ENCODE measurements around the gene VDAC1.
"Not testable (repeated sequence)": the region's sequence is repeated elsewhere in the genome, so short reads cannot be mapped to it uniquely, and the experiment has no call there.

VDAC1 gene

GRCh38 chr5:133943475-133943817, 61.3 kb downstream of the VDAC1 start:
- Histone ChIP-seq H3K9ac (ENCODE audit: low read depth, low read length) (no peak overlapping the region), H3K4me3 (ENCODE audit: low read length) (no peak overlapping the region), H3K4me1 (ENCODE audit: control insufficient read depth, insufficient read depth, low read length) (no peaks in the 10 kb centered on the region), H3K27me3 (ENCODE audit: control insufficient read depth, insufficient read depth, low read length) (no peaks in the 10 kb centered on the region), H3K4me2 (ENCODE audit: low read length) (no peak overlapping the region), H3K9me3 (replicated peaks; ENCODE audit: low read length) (no peaks in the 10 kb centered on the region), H3K36me3 (ENCODE audit: insufficient read depth, low read length) (no peaks in the 10 kb centered on the region)

DNA sequence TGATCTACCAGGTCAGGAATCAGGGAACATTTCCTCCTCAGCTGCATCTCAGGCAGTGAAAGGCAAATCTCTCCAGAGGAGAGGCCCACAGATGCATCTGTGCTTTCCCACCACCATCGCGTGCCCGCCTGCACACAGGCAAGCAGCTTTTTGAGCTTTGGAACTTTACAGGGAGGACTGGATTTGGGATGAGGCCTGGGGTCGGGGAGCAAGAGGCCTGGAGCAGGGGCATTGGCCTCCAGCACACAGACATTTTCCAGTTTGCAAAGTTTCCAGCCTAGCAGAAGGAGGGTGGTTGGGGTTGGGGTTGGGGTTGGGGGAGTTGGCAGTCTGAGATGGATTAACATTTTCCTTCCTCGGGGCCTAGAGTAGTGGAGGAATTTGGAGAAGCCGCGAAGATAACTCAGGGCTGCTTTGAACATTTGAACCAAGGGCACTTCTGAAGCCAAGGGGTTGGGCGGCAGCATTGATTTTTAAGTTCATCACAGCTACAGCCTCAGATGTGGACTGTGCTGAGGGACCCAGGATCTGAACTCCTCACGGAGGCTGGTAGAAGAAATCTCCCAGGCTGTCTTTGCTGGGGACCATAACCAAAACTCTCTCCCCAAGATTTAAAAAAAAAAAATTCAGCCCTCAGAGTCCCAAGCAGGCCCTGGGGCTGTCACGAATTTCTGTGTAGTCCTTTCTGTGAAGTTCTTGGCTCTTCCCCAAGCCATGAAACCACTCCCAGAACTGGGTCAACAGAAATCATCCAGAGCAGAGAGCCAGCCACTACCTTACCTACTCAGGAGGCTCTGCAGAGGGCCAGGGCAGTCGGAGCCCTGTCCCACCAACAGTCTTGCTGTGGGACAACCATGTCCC, 61.9 kb downstream of the VDAC1 start:
- Histone ChIP-seq H3K9ac (ENCODE audit: low read depth, low read length) (no peak overlapping the region), H3K4me1 (ENCODE audit: control insufficient read depth, insufficient read depth, low read length) (no peaks in the 10 kb centered on the region), H3K27me3 (ENCODE audit: control insufficient read depth, insufficient read depth, low read length) (no peaks in the 10 kb centered on the region), H3K4me2 (ENCODE audit: low read length) (no peak overlapping the region), H3K36me3 (ENCODE audit: insufficient read depth, low read length) (no peaks in the 10 kb centered on the region), H3K4me3 (ENCODE audit: low read length) (no peak overlapping the region), H3K9me3 (replicated peaks; ENCODE audit: low read length) (no peaks in the 10 kb centered on the region)

DNA sequence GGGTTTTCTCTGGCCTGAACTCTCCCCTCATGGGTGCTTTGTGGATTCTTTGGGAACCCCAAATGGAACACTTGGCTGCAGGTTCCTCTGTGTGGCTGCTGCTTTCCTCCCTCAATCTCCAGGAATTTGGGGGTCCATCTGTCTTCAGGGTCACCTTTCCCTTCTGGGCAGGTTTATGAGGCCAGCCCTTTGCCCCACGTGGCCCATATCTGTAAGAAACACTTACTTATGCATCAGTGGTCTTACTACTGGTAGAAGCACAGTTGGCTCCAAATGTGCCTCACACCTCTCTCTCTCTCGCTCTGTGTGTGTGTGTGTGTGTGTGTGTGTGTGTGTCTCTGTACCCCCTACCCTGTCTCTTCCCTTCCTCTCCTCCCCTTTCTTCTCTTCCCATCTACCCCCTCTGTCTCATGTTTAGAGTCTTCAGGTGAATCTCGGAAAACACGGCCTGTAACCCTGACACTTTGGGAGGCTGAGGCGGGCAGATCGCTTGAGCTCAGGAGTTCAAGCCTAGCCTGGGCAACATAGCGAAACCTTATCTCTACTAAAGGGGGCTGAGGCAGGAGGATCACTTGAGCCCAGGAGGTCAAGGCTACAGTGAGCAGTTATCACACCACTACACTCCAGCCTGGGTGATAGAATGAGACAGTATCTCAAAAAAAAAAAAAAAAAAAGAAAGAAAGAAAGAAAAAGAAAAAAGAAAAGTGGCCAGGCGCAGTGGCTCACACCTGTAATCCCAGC, 63.1 kb downstream of the VDAC1 start:
- Histone ChIP-seq H3K4me2 (ENCODE audit: low read length) (no peak overlapping the region), H3K27me3 (ENCODE audit: control insufficient read depth, insufficient read depth, low read length) (no peaks in the 10 kb centered on the region), H3K4me1 (ENCODE audit: control insufficient read depth, insufficient read depth, low read length) (no peaks in the 10 kb centered on the region), H3K9me3 (replicated peaks; ENCODE audit: low read length) (no peaks in the 10 kb centered on the region), H3K4me3 (ENCODE audit: low read length) (no peak overlapping the region), H3K36me3 (ENCODE audit: insufficient read depth, low read length) (no peaks in the 10 kb centered on the region), H3K9ac (ENCODE audit: low read depth, low read length) (no peak overlapping the region)

DNA sequence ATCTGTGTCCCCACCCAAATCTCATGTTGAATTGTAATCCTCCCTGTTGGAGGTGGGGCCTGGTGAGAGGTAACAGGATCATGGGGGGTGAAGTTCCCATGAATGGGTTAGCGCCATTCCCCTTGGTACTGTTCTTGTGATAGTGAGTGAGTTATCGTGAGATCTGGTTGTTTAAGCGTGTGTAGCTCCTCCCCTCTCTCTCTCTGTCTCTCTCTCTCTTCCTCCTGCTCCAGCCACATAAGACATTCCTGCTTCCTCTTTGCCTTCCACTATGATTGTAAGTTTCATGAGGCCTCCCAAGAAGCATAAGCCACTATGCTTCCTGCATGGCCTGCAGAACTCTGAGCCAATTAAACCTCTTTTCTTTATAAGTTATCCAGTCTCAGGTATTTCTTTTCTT, 65.1 kb downstream of the VDAC1 start:
- Histone ChIP-seq H3K4me3 (ENCODE audit: low read length) (no peak overlapping the region), H3K27me3 (ENCODE audit: control insufficient read depth, insufficient read depth, low read length) (no peaks in the 10 kb centered on the region), H3K36me3 (ENCODE audit: insufficient read depth, low read length) (no peaks in the 10 kb centered on the region), H3K9me3 (replicated peaks; ENCODE audit: low read length) (no peaks in the 10 kb centered on the region), H3K4me2 (ENCODE audit: low read length) (no peak overlapping the region), H3K4me1 (ENCODE audit: control insufficient read depth, insufficient read depth, low read length) (no peaks in the 10 kb centered on the region), H3K9ac (ENCODE audit: low read depth, low read length) (no peak overlapping the region)

DNA sequence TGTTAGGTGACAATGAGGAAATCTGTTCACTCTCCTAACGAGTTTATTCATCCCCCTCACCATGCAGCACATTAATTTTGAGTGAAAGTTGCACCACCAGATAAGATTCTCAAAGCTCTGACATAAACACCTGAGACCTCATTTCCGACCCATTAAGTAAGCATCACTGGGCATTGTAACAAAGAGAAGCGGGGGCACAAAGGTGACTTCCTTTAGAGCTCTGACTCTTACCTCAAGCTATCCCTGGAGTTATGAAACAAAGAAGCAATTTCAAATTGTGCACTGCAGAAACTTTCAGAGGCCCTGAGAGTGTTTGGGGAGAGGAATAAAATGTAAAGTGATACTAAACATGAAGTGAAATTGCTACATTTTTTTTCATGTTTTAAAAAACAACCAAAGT, 65.8 kb downstream of the VDAC1 start:
- no peak overlapping the region for H3K9ac ChIP-seq (ENCODE audit: low read depth, low read length)
- H3K4me1 ChIP-seq (ENCODE audit: control insufficient read depth, insufficient read depth, low read length) = no peaks in the 10 kb centered on the region
- no peaks in the 10 kb centered on the region for H3K9me3 ChIP-seq (replicated peaks; ENCODE audit: low read length)
- no peaks in the 10 kb centered on the region for H3K27me3 ChIP-seq (ENCODE audit: control insufficient read depth, insufficient read depth, low read length)
- no peak overlapping the region for H3K4me3 ChIP-seq (ENCODE audit: low read length)
- H3K36me3 ChIP-seq (ENCODE audit: insufficient read depth, low read length) = no peaks in the 10 kb centered on the region
- no peak overlapping the region for H3K4me2 ChIP-seq (ENCODE audit: low read length)

DNA sequence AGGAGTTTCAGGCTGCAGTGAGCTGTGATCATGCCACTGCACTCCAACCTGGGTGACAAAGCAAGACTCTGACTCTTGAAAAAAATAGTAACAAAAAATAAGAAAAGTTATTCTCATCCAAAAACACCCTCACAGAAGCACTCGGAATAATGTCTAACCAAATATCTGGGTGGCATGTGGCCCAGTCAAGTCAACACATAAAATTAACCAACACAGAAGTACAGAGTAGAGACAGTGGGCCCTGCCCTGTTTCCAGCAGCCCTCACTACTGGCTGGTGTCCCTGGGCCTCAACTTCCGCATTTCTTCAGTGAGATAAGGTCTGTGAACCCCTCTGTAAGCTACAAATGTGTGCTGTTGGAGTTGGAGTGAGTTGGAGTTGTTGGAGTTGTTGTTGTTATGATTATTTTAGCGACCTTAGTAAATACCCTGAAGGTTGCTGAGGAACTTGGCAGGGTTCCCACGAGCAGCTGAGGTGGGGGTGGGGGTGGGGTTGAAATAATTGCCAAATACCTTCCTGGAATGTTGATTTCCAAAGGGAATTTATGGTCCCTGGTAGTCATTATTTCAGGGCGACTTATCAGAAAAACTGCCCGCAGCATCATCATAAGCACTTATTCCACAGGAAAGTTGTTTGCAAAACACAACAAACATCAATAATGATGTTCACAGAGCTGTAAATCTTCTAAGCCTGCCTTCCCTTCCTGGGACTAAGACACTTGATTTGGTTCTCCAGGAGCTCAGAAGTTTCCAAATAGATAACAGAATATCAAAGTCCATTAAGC, 66.5 kb downstream of the VDAC1 start:
- H3K36me3 ChIP-seq (ENCODE audit: insufficient read depth, low read length) = no peaks in the 10 kb centered on the region
- no peak overlapping the region for H3K4me3 ChIP-seq (ENCODE audit: low read length)
- no peak overlapping the region for H3K9ac ChIP-seq (ENCODE audit: low read depth, low read length)
- H3K9me3 ChIP-seq (replicated peaks; ENCODE audit: low read length) = no peaks in the 10 kb centered on the region
- H3K4me1 ChIP-seq (ENCODE audit: control insufficient read depth, insufficient read depth, low read length) = no peaks in the 10 kb centered on the region
- no peak overlapping the region for H3K4me2 ChIP-seq (ENCODE audit: low read length)
- H3K27me3 ChIP-seq (ENCODE audit: control insufficient read depth, insufficient read depth, low read length) = no peaks in the 10 kb centered on the region

DNA sequence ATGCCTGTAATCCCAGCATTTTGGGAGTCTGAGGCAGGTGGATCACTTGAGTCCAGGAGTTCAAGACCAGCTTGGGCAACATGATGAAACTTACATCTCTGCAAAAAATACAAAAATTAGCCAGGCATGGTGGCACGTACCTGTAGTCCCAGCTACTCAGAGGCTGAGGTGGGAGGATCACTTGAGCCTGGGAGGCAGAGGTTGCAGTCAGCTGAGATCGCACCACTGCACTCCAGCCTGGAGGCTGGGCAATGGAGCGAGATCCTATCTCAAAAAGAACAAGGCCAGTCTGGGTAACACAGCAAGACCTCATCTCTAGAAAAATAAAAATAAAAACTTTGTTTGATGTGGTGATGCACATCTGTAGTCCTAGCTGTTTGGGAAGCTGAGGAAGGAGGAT, 67.1 kb downstream of the VDAC1 start:
- not testable (repeated sequence) for H3K4me1 ChIP-seq (ENCODE audit: control insufficient read depth, insufficient read depth, low read length); H3K36me3 ChIP-seq (ENCODE audit: insufficient read depth, low read length); H3K4me3 ChIP-seq (ENCODE audit: low read length); H3K4me2 ChIP-seq (ENCODE audit: low read length); H3K9ac ChIP-seq (ENCODE audit: low read depth, low read length); H3K9me3 ChIP-seq (replicated peaks; ENCODE audit: low read length); H3K27me3 ChIP-seq (ENCODE audit: control insufficient read depth, insufficient read depth, low read length)

DNA sequence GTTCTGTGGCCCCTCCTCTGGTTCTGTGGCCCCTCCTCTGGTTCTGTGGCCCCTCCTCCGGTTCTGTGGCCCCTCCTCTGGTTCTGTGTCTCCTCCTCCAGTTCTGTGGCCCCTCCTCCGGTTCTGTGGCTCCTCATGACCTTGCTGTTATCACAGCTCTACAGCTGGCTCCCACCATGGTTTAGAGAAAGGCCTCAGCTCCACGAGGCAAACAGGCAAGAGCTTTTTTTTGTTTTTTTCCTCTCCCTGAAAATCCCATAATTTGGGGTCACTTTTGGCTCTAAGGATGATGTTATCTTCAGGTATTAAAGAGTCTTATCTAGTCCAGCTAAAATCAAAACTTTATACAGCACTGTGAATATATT, 68.1 kb downstream of the VDAC1 start:
- H3K27me3 ChIP-seq (ENCODE audit: control insufficient read depth, insufficient read depth, low read length) = peaks cover 4% of the 10 kb centered on the region
- no peak overlapping the region for H3K4me3 ChIP-seq (ENCODE audit: low read length)
- no peak overlapping the region for H3K4me2 ChIP-seq (ENCODE audit: low read length)
- H3K36me3 ChIP-seq (ENCODE audit: insufficient read depth, low read length) = no peaks in the 10 kb centered on the region
- H3K9me3 ChIP-seq (replicated peaks; ENCODE audit: low read length) = no peaks in the 10 kb centered on the region
- H3K9ac ChIP-seq (ENCODE audit: low read depth, low read length) = no peak overlapping the region
- no peaks in the 10 kb centered on the region for H3K4me1 ChIP-seq (ENCODE audit: control insufficient read depth, insufficient read depth, low read length)

DNA sequence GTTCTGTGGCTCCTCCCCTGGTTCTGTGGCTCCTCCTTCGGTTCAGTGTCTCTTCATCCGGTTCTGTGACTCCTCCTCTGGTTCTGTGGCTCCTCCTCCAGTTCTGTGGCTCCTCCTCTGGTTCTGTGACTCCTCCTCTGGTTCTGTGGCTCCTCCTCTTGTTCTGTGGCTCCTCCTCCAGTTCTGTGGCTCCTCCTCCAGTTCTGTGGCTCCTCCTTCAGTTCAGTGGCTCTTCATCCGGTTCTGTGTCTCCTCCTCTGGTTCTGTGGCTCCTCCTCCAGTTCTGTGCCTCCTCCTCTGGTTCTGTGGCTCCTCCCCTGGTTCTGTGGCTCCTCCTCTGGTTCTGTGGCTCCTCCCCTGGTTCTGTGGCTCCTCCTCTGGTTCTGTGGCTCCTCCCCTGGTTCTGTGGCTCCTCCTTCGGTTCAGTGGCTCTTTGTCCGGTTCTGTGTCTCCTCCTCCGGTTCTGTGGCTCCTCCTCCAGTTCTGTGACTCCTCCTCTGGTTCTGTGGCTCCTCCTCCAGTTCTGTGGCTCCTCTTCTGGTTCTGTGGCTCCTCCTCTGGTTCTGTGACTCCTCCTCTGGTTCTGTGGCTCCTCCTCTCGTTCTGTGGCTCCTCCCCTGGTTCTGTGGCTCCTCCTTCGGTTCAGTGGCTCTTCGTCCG, 68.7 kb downstream of the VDAC1 start:
- H3K4me1 ChIP-seq (ENCODE audit: control insufficient read depth, insufficient read depth, low read length); H3K9me3 ChIP-seq (replicated peaks; ENCODE audit: low read length); H3K36me3 ChIP-seq (ENCODE audit: insufficient read depth, low read length); H3K4me3 ChIP-seq (ENCODE audit: low read length); H3K9ac ChIP-seq (ENCODE audit: low read depth, low read length); H3K27me3 ChIP-seq (ENCODE audit: control insufficient read depth, insufficient read depth, low read length); H3K4me2 ChIP-seq (ENCODE audit: low read length): not testable (repeated sequence)

DNA sequence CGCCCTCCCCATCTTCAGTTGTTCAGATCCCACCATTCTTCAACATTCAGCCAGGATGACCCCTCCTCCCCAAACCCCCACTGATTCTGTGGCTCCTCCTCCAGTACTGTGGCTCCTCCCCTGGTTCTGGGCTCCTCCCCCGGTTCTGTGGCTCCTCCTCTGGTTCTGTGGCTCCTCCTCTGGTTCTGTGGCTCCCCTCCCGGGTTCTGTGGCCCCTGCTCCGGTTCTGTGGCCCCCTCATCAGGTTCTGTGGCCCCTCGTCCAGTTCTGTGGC, 69.2 kb downstream of the VDAC1 start:
- H3K27me3 ChIP-seq (ENCODE audit: control insufficient read depth, insufficient read depth, low read length) = peaks cover 4% of the 10 kb centered on the region
- H3K4me1 ChIP-seq (ENCODE audit: control insufficient read depth, insufficient read depth, low read length) = no peaks in the 10 kb centered on the region
- H3K36me3 ChIP-seq (ENCODE audit: insufficient read depth, low read length) = no peaks in the 10 kb centered on the region
- H3K9me3 ChIP-seq (replicated peaks; ENCODE audit: low read length) = no peaks in the 10 kb centered on the region
- H3K4me2 ChIP-seq (ENCODE audit: low read length) = no peak overlapping the region
- H3K4me3 ChIP-seq (ENCODE audit: low read length) = no peak overlapping the region
- no peak overlapping the region for H3K9ac ChIP-seq (ENCODE audit: low read depth, low read length)

- Histone ChIP-seq H3K9me3 (replicated peaks; ENCODE audit: low read length) (no peaks in the 10 kb centered on the region), H3K4me3 (ENCODE audit: low read length) (no peak overlapping the region), H3K4me1 (ENCODE audit: control insufficient read depth, insufficient read depth, low read length) (peaks cover 3% of the 10 kb centered on the region), H3K4me2 (ENCODE audit: low read length) (no peak overlapping the region), H3K27me3 (ENCODE audit: control insufficient read depth, insufficient read depth, low read length) (peaks cover 4% of the 10 kb centered on the region), H3K9ac (ENCODE audit: low read depth, low read length) (no peak overlapping the region), H3K36me3 (ENCODE audit: insufficient read depth, low read length) (no peaks in the 10 kb centered on the region)
Observed at GRCh38 chr5:133934822-133935666, 69.7 kb downstream of the VDAC1 start.

All from skeletal muscle satellite cell (primary cell).